NT2/D1 (cell line): ENCODE data around the gene NRG2.

Experiments
- SUZ12 ChIP-seq: IDR thresholded peaks from 2 replicates; pipeline ENCODE4 v1.6.1; 2011; ENCODE audit not compliant: insufficient read length, insufficient read depth; ENCODE audit errors: extremely low read depth
- YY1 ChIP-seq: IDR thresholded peaks from 2 replicates; pipeline ENCODE4 v1.6.1; 2011; ENCODE audit not compliant: insufficient read length, insufficient read depth
- ZNF274 ChIP-seq: IDR thresholded peaks from 2 replicates; pipeline ENCODE4 v1.6.1; 2011; ENCODE audit warnings: mild to moderate bottlenecking, low read depth, low read length

GRCh38 chr5:139942243-139942642 is 100.9 kb downstream of the NRG2 start:
- TF ChIP-seq ZNF274 (no peak), YY1 (no peak), SUZ12 (no peak)
